Activated CD4-positive, alpha-beta T cell treated with anti-CD3 and anti-CD28 coated beads, Interleukin-2, amount 50 U/mL, for 48 hours (primary cell): ENCODE results near the gene MMP19.

Experiments used
- DNase-seq, 2 experiments: peaks; one replicate each; pipeline ENCODE4 v3.0.0-alpha.2; 2020

Gene MMP19

DNA sequence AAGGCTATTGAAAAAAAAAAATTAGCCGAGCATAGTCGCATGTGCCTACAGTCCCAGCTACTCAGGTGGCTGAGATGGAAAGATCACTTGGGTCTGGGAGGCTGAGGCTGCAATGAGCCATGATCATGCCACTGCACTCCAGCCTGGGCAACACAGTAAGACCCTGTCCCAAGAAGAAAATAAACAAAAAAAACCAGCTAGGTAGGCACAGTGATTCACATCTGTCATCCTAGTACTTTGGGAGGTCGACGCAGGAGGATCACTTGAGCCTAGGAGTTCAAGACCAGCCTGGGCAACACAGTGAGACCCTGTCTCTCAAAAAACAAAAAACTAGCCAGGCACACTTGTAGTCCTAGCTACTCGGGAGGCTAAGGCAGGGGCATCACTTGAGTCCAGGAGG is 33.5 kb downstream of the MMP19 start:
- no peak for DNase-seq

DNA sequence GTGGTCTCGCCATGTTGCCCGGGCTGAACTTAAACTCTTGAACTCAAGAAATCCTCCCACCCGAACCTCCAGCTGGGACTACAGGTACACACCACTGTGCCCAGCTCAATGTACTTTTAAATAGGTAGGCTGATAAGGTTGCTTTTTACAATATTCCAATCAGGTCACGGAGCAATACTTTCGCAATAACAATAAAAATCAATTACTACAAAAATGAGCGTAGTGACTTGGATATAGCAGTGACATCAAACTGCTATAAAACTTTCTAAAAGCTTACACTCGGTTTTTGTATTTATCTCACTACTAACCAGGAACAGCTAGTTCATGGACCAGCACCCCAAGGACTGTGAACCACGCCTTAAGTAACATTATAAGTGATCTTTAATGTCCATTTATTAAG is 35.8 kb downstream of the MMP19 start:
- DNase-seq: no peak

DNA sequence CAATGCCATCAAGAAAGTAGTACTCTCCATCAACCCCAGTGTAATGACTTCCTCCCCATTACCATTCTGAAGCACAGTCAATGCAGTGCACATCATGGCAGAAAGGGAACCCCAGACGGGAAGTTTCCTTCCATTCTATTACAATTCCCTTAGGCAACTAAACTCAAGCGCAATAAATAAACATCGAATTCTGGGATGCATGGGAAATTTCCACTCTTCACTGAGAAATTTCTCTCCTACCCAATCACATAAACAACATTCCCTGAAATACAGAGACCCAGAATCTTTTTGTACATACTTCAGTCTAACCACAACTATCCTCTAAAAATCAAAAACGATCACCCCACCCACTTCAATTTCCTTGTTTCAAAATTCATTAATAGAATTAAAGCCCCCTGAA is 45.2 kb downstream of the MMP19 start:
- no peak for DNase-seq

DNA sequence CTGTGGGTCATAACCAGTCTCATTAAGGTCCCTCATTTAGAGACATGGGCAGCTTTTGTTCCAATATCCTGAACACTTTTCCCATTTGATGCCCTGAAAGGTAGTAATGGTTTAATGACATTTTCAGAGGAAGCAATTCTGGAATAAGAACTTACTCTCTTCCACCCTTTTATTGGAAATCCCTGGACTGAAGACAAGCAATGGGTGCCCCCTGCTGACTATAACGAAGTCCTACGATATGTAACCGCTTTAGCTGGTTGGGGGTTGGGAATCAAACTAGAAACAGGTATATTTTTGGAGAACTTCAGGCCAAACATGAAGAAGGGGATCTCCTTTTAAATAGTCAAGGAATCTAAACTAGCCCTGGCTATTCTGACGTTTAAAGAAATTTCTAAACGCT is 45.7 kb downstream of the MMP19 start:
- DNase-seq: no peak

DNA sequence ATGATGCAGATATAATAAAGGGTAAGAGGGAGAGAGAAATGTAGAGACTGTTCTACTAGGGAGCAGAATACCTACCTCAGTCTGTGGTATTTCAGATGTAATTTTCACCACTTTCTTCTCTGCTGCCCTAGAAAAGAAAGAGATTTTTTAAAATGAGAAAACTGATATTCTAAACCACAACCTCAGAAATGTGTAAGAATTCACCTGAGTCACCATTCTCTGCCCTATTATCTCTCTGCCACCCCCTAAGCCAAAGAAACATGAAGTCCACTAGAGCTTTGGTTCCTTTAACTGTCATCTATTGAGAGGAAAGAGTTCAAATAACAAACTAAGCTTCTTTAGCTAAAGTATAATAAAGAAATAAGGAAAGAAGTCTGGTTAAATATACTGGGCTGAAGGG is 46.8 kb downstream of the MMP19 start:
- no peak for DNase-seq

DNA sequence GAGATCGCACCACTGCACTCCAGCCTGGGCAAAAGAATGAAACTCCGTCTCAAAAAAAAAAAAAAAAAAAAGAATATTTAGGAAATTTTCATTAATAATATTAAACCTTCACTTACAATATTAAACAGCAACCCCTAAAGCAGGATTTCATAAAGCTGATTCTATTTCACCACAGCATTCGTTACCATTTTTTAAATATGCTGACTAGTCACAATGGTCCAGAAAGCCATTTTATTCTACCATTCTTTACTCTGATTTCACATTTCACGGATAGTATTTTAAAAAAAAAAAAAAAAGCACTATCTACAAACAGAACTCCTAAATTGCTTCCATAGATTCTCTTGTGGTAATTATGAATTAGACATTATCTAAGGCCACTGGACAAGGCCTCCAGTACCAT is 52.8 kb downstream of the MMP19 start:
- no peak for DNase-seq

DNA sequence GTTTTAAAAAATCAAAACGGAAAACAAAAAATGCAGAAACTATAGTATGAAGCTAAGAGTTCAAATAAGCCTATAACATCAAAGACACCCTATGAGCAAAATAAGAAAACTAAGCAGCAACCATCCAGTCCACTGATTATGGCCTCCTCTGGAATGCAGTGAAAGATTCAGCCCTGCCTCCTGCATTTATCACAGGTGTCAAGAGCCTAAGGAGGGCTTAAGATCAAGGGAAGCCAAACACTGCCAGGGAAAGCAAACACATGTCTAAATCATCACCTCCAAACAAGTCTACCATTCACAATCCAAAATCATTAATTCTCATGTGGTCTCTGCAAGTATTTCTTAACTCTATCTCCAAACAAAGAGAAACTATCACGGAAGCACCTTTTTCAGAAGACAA is 53.6 kb downstream of the MMP19 start:
- no peak for DNase-seq

DNA sequence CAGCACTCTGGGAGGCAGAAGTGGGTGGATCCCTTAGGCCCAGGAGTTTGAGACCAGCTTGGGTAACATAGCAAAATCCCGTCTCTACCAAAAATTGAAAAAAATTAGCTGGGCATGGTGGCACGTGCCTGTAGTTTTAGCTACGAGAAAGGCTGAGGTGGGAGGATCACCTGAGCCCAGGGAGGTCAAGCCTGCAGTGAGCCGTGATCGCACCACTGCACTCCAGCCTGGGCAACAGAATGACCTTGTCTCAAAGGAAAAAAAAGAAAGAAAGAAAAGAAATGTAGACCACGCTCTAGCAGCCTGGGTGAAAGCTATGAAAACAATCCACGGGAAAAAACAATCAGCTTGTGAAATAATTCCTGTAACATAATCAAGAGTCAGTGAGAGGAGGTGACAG is 54.2 kb downstream of the MMP19 start:
- DNase-seq: no peak
